Measurements from ENCODE around the gene ADAM12. TPM values are rescaled to one million over a fixed set of nuclear protein-coding genes. Genes with fewer than 3 reads are reported as not detected.

ADAM12 gene
- total RNA-seq, 1 experiment from 2014 or later: 0.24 TPM

GRCh38 chr10:126224967-126225671, 163.2 kb downstream of the ADAM12 start:
- H2BK5ac ChIP-seq (ENCODE audit: insufficient read length, low read length): no peak overlapping the region
- no peak overlapping the region for H3K9ac ChIP-seq (ENCODE audit: extremely low read depth, insufficient read length, low read length)
- H3K79me1 ChIP-seq (ENCODE audit: insufficient read depth, low read depth, low read length, poor library complexity, severe bottlenecking): no peaks in the 10 kb centered on the region
- H3K27me3 ChIP-seq (ENCODE audit: insufficient read depth, low read length): no peaks in the 10 kb centered on the region
- H4K20me1 ChIP-seq (ENCODE audit: control insufficient read depth, insufficient read depth, insufficient read length): no peaks in the 10 kb centered on the region
- no peak for TF ChIP-seq CTCF (conservative IDR thresholded peaks at IDR 0.05)
- H3K36me3 Mint-ChIP-seq (ENCODE audit: insufficient read depth in 1 of 3, low read depth in 3 of 3): no peaks in the 10 kb centered on the region; a peak in 2 of 7 replicates
- peaks cover 3% of the 10 kb centered on the region; the same call in 1 of the 2 replicates for H3K4me1 ChIP-seq (ENCODE audit: insufficient read depth, low read length)
- no peak overlapping the region for H3K4me2 ChIP-seq (ENCODE audit: insufficient read depth, insufficient read length, low read length)
- no peak overlapping the region for H2BK15ac ChIP-seq (ENCODE audit: low read depth, low read length)
- H3K9me3 ChIP-seq (ENCODE audit: control insufficient read depth, low read depth, low read length): no peaks in the 10 kb centered on the region
- no peak overlapping the region for H2AK5ac ChIP-seq (ENCODE audit: insufficient read length, low read length)
- H3K4me3 Mint-ChIP-seq: no peak overlapping the region
- H3K4me1 Mint-ChIP-seq: peaks cover 14 to 17% of the 10 kb centered on the region in 2 experiments; a peak in 3 of 4 replicates
- H3K27ac ChIP-seq (ENCODE audit: insufficient read length, low read depth, low read length): no peak overlapping the region
- H3K23ac ChIP-seq (ENCODE audit: insufficient read length, low read depth, low read length): no peak overlapping the region
- H3K27me3 Mint-ChIP-seq (ENCODE audit: low read depth): no peaks in the 10 kb centered on the region; the same call in none of the 2 replicates
- H3K4ac ChIP-seq (ENCODE audit: low read depth, low read length): no peak overlapping the region
- H4K91ac ChIP-seq (ENCODE audit: insufficient read length, low read depth, low read length): no peak overlapping the region
- H2BK120ac ChIP-seq (ENCODE audit: low read depth, low read length, poor library complexity, severe bottlenecking): no peak overlapping the region
- H4K5ac ChIP-seq (ENCODE audit: insufficient read length, low read depth, low read length): no peak overlapping the region
- H2AFZ ChIP-seq (ENCODE audit: low read length): no peak overlapping the region
- no peak overlapping the region; a peak in 1 of 7 replicates for H3K27ac Mint-ChIP-seq
- no peaks in the 10 kb centered on the region for H3K79me2 ChIP-seq (ENCODE audit: insufficient read depth, low read length)
- no peak overlapping the region for H3K14ac ChIP-seq (ENCODE audit: insufficient read depth, low read length)
- no peak overlapping the region for H3K18ac ChIP-seq (ENCODE audit: insufficient read length, low read depth, low read length)
- no peak overlapping the region for H2BK12ac ChIP-seq (ENCODE audit: insufficient read length, low read depth, low read length)
- no peak overlapping the region for H4K8ac ChIP-seq (replicated peaks; ENCODE audit: insufficient read length, low read depth, low read length)
- no peaks in the 10 kb centered on the region for H3K23me2 ChIP-seq (ENCODE audit: insufficient read length, low read depth, low read length, poor library complexity, severe bottlenecking)
- no peak for DNase-seq
- H3K56ac ChIP-seq (ENCODE audit: insufficient read length, low read depth, low read length): no peak overlapping the region
- no CpG with 5 or more reads among the region's 20 CpGs for WGBS (ENCODE audit: extremely low coverage, insufficient read length, low lambda C conversion rate)
- H3K9me3 Mint-ChIP-seq: no peaks in the 10 kb centered on the region
- no peak overlapping the region for H3T11ph ChIP-seq (ENCODE audit: low read length)
- no peak overlapping the region for H2BK20ac ChIP-seq (ENCODE audit: low read depth, low read length, poor library complexity, severe bottlenecking)

Data from H9 (cell line).